Liver (tissue), 3 donors: ENCODE data around the gene OR1F1.

Experiments
- EGR1 ChIP-seq, 2 donors: IDR thresholded peaks; 2 replicates each; pipeline ENCODE4 v1.6.1; 2016 to 2018; ENCODE audit warnings: antibody characterized with exemption in 2 of 2, low read depth in 2 of 2
- GABPA ChIP-seq, 2 donors: IDR thresholded peaks in 1 of 2; conservative IDR thresholded peaks in 1 of 2; 2 replicates each; pipeline ENCODE4 v1.6.1; 2016; ENCODE audit warnings: antibody characterized with exemption in 2 of 2, mild to moderate bottlenecking in 1 of 2, moderate library complexity in 1 of 2
- JUND ChIP-seq, 2 donors: IDR thresholded peaks; 2 replicates each; pipeline ENCODE4 v1.6.1; 2016; ENCODE audit warnings: antibody characterized with exemption in 2 of 2
- NR2F2 ChIP-seq: IDR thresholded peaks from 2 replicates; pipeline ENCODE4 v1.6.1; 2016; ENCODE audit warnings: antibody characterized with exemption
- RAD21 ChIP-seq, 2 donors: IDR thresholded peaks; 2 replicates each; pipeline ENCODE4 v1.6.1; 2016; ENCODE audit warnings: antibody characterized with exemption in 2 of 2, mild to moderate bottlenecking in 2 of 2
- RXRA ChIP-seq, 2 donors: IDR thresholded peaks; 2 replicates each; pipeline ENCODE4 v1.6.1; 2017 to 2018; ENCODE audit warnings: antibody characterized with exemption in 2 of 2, mild to moderate bottlenecking in 1 of 2
- SP1 ChIP-seq: IDR thresholded peaks from 2 replicates; pipeline ENCODE4 v1.6.1; 2018; ENCODE audit warnings: antibody characterized with exemption, mild to moderate bottlenecking
- TAF1 ChIP-seq: conservative IDR thresholded peaks from 2 replicates; pipeline ENCODE4 v1.6.1; 2016; ENCODE audit warnings: antibody characterized with exemption, mild to moderate bottlenecking
- YY1 ChIP-seq: IDR thresholded peaks from 2 replicates; pipeline ENCODE4 v1.6.1; 2016; ENCODE audit warnings: antibody characterized with exemption, mild to moderate bottlenecking
- TF ChIP-seq, protein P1 (sequence below): fragments of 150-350 bp; IDR thresholded peaks from 2 replicates; pipeline ENCODE4 v1.5.1; 2017; ENCODE audit warnings: improper control_type of control experiment, low read depth, low read length; ENCODE audit not compliant: missing input control
- TF ChIP-seq, protein P2 (sequence below): IDR thresholded peaks from 2 replicates; pipeline ENCODE4 v1.6.1; 2016; ENCODE audit warnings: antibody characterized with exemption
- TF ChIP-seq, protein P3 (sequence below): IDR thresholded peaks from 2 replicates; pipeline ENCODE4 v1.6.1; 2016; ENCODE audit warnings: antibody characterized with exemption
- donor health status: healthy.
- donor health status: healthy.

DNA sequence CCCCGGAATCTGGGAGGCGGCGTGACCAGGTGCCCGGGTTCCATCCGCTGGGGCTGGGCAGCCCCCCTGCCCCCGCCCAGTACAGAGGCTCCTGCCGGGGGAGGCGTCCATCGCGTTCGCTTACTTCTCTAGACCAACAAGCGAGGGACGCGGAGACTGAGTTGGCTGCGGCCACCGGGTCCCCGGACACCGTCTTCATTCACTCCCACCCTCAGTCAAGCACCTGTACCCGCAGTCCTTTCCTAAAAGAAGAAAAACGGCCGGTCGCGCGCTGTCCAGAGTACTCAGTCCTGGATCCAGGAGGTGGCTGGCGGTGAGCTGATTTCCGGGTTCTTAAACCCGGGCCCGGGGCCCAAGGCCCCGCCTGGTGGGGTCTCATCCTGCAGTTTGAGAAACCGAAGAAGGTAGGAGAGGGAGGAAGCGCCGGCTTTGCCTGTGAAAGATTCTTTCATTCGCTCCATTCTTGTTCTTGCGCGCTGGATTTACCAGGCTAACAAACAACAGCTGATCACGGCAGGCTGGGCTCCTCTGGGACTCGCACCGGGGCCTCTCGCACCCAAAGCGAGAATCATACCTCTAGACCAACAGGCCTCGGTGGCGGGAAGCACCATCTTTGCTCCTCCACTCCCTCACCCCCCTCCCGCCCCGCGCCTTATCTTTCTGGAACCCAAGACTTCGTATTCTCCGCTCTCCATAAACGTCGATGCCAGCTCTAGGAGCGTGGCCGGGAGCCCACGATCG is 17.4 kb upstream of the OR1F1 start:
- TF ChIP-seq RAD21 (IDR thresholded peaks at IDR 0.05) (no peak), RXRA (IDR thresholded peaks at IDR 0.05) (no peak), SP1 (no peak), YY1 (no peak), TAF1 (no peak), JUND (IDR thresholded peaks at IDR 0.05) (no peak), NR2F2 (no peak), GABPA (IDR thresholded peaks at IDR 0.05 in 1 of 2, conservative IDR thresholded peaks at IDR 0.05 in 1 of 2) (no peak), EGR1 (IDR thresholded peaks at IDR 0.05; ENCODE audit: low read depth in 2 of 2) (no peak)
- TF ChIP-seq, protein P1, sequence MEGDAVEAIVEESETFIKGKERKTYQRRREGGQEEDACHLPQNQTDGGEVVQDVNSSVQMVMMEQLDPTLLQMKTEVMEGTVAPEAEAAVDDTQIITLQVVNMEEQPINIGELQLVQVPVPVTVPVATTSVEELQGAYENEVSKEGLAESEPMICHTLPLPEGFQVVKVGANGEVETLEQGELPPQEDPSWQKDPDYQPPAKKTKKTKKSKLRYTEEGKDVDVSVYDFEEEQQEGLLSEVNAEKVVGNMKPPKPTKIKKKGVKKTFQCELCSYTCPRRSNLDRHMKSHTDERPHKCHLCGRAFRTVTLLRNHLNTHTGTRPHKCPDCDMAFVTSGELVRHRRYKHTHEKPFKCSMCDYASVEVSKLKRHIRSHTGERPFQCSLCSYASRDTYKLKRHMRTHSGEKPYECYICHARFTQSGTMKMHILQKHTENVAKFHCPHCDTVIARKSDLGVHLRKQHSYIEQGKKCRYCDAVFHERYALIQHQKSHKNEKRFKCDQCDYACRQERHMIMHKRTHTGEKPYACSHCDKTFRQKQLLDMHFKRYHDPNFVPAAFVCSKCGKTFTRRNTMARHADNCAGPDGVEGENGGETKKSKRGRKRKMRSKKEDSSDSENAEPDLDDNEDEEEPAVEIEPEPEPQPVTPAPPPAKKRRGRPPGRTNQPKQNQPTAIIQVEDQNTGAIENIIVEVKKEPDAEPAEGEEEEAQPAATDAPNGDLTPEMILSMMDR, result no peak
- TF ChIP-seq, protein P2, sequence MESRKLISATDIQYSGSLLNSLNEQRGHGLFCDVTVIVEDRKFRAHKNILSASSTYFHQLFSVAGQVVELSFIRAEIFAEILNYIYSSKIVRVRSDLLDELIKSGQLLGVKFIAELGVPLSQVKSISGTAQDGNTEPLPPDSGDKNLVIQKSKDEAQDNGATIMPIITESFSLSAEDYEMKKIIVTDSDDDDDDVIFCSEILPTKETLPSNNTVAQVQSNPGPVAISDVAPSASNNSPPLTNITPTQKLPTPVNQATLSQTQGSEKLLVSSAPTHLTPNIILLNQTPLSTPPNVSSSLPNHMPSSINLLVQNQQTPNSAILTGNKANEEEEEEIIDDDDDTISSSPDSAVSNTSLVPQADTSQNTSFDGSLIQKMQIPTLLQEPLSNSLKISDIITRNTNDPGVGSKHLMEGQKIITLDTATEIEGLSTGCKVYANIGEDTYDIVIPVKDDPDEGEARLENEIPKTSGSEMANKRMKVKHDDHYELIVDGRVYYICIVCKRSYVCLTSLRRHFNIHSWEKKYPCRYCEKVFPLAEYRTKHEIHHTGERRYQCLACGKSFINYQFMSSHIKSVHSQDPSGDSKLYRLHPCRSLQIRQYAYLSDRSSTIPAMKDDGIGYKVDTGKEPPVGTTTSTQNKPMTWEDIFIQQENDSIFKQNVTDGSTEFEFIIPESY, result no peak
- TF ChIP-seq, protein P3, sequence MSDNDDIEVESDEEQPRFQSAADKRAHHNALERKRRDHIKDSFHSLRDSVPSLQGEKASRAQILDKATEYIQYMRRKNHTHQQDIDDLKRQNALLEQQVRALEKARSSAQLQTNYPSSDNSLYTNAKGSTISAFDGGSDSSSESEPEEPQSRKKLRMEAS, result no peak
